ENCODE data around the gene SHROOM3. TPM values are rescaled to one million over a fixed set of nuclear protein-coding genes. Genes with fewer than 3 reads are reported as not detected.

The SHROOM3 gene
- total and polyA plus RNA-seq, 2 of the 13 experiments (the other 11 are each of a cell fraction or from before 2014, with no cell fraction given), result 0.01 TPM; not detected in 1

GRCh38 chr4:76596713-76597112, 161.7 kb downstream of the SHROOM3 start:
- no TSS peak for BruUV-seq (replicated peaks)
- ATAC-seq (no peak), FAIRE-seq (no peak), DNase-seq (ENCODE audit: low spot score) (no peak)
- ChIA-PET CTCF (ENCODE audit: low intra/inter-chr PET ratio, low total read pairs) (no interaction called here), POLR2A (no interaction called here)
- TF ChIP-seq ZBTB1 (CRISPR knock-in tag; IDR thresholded peaks at IDR 0.05; ENCODE audit: borderline replicate concordance) (no peak), IRX3 (CRISPR knock-in tag; IDR thresholded peaks at IDR 0.05; ENCODE audit: borderline replicate concordance, low read depth) (no peak), NPAS2 (CRISPR knock-in tag; IDR thresholded peaks at IDR 0.05; ENCODE audit: borderline replicate concordance) (no peak), MEF2D (CRISPR knock-in tag; IDR thresholded peaks at IDR 0.05) (no peak), ZFP41 (CRISPR knock-in tag; IDR thresholded peaks at IDR 0.05; ENCODE audit: borderline replicate concordance) (no peak), GABPA (IDR thresholded peaks at IDR 0.05; ENCODE audit: low read depth, low read length) (no peak), GABPA (CRISPR knock-in tag; IDR thresholded peaks at IDR 0.05; ENCODE audit: low read depth) (no peak), NR2F6 (IDR thresholded peaks at IDR 0.05) (no peak), NR2F6 (CRISPR knock-in tag; IDR thresholded peaks at IDR 0.05) (no peak), KLF15 (CRISPR knock-in tag; IDR thresholded peaks at IDR 0.05; ENCODE audit: borderline replicate concordance) (no peak), ZNF550 (CRISPR knock-in tag; IDR thresholded peaks at IDR 0.05; ENCODE audit: borderline replicate concordance) (no peak), TGIF2 (CRISPR knock-in tag; IDR thresholded peaks at IDR 0.05) (no peak), CREB3 (CRISPR knock-in tag; IDR thresholded peaks at IDR 0.05) (no peak), ZNF775 (CRISPR knock-in tag; IDR thresholded peaks at IDR 0.05; ENCODE audit: borderline replicate concordance) (no peak), ETS1 (CRISPR knock-in tag; IDR thresholded peaks at IDR 0.05) (no peak), JUND (CRISPR knock-in tag; IDR thresholded peaks at IDR 0.05) (no peak), KLF9 (CRISPR knock-in tag; IDR thresholded peaks at IDR 0.05; ENCODE audit: low read depth) (no peak), NFIC (IDR thresholded peaks at IDR 0.05; ENCODE audit: low read length) (no peak), ZNF354B (CRISPR knock-in tag; IDR thresholded peaks at IDR 0.05) (no peak), ZFP36 (IDR thresholded peaks at IDR 0.05; ENCODE audit: borderline replicate concordance, low read depth, low read length, partially characterized antibody) (no peak)
- 56% methylated on average over 5 of the region's 5 CpGs for WGBS (ENCODE audit: low lambda C conversion rate)
- Histone ChIP-seq H3K9ac (ENCODE audit: insufficient read depth, low read depth, low read length) (no peak overlapping the region), H3K27ac (ENCODE audit: extremely low read length, insufficient read depth, low read length) (no peak overlapping the region), H3K4me3 (replicated peaks in 1 of 3; ENCODE audit: insufficient read depth in 1 of 3, low read depth in 2 of 3, low read length in 3 of 3) (no peak overlapping the region), H3K79me2 (ENCODE audit: insufficient read depth, low read length) (no peaks in the 10 kb centered on the region), H3K9me3 (ENCODE audit: low read length) (no peaks in the 10 kb centered on the region), H3K36me3 (replicated peaks in 1 of 2; ENCODE audit: control insufficient read depth in 1 of 2, insufficient read depth in 2 of 2, low read length in 2 of 2) (no peaks in the 10 kb centered on the region), H3K27me3 (ENCODE audit: control insufficient read depth in 1 of 2, insufficient read depth in 2 of 2, low read length in 2 of 2) (no peaks in the 10 kb centered on the region), H3K4me2 (ENCODE audit: low read depth, low read length) (no peak overlapping the region), H2AFZ (ENCODE audit: low read length) (no peak overlapping the region), H4K20me1 (ENCODE audit: insufficient read depth, low read length) (no peaks in the 10 kb centered on the region), H3K4me1 (ENCODE audit: insufficient read depth, low read length) (no peaks in the 10 kb centered on the region)
- in situ Hi-C loops (cut with HindIII; ENCODE audit: extremely low pct_ligation_motif_present, low pct_unique_long_range_greater_than_20kb) (no loop called here), intact Hi-C loops (cut with micrococcal nuclease; ENCODE audit: unreplicated experiment) (no loop called here)

All from HepG2 (cell line).